Smooth muscle cell of the brain vasculature (primary cell): ENCODE results near the gene CXCR5.

Experiments
- DNase-seq: peaks from one replicate; pipeline ENCODE4 v3.0.0-alpha.2; 2012; ENCODE audit warnings: low read depth, low spot score

The CXCR5 gene

GRCh38 chr11:118927554-118928100 is 43.9 kb downstream of the CXCR5 start:
- DNase-seq: no peak

- DNase-seq: no peak
Observed at GRCh38 chr11:118928101-118928869, 44.6 kb downstream of the CXCR5 start.

GRCh38 chr11:118928870-118929500 is 45.3 kb downstream of the CXCR5 start:
- DNase-seq: no peak

GRCh38 chr11:118929501-118930093 is 45.9 kb downstream of the CXCR5 start:
- DNase-seq: no peak

GRCh38 chr11:118930094-118930712 is 46.5 kb downstream of the CXCR5 start:
- no peak for DNase-seq

- no peak for DNase-seq
Observed at GRCh38 chr11:118931571-118931970, 47.9 kb downstream of the CXCR5 start.

- DNase-seq: no peak
Observed at GRCh38 chr11:118933486-118933885, 49.8 kb downstream of the CXCR5 start.

- no peak for DNase-seq
Observed at GRCh38 chr11:118935376-118935775, 51.7 kb downstream of the CXCR5 start.

GRCh38 chr11:118938491-118939403 is 55.1 kb downstream of the CXCR5 start:
- no peak for DNase-seq

- no peak for DNase-seq
Observed at GRCh38 chr11:118939404-118939915, 55.8 kb downstream of the CXCR5 start.

GRCh38 chr11:118939953-118940598 is 56.4 kb downstream of the CXCR5 start:
- DNase-seq: no peak

GRCh38 chr11:118947091-118947490 is 63.4 kb downstream of the CXCR5 start:
- no peak for DNase-seq
